Measurements from ENCODE around the gene TMOD1.

The TMOD1 gene

DNA sequence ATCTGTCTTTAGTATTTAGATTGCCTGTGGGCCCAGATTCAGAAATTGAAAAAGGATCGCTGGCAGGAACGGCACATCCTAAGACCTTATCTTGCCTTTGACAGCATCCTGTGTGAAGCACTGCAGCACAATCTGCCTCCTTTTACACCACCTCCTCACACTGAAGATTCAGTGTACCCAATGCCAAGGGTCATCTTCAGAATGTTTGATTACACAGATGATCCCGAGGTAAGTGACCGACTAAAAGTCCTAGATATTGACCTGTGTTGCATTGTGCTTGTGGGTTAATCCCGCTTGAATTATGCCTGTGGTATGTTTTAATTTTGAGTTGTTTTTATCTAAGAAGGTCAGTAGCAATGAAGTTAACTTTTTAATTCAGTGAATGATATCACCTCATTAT lies 146.5 kb downstream of the TMOD1 start:
- no peak for DNase-seq
